G401 (cell line): ENCODE measurements around the gene ZNF609. TPM values are rescaled to one million over a fixed set of nuclear protein-coding genes. Genes with fewer than 3 reads are reported as not detected.
A peak's percentile ranks its signal among the peaks of the same experiment; 100 is the strongest.

Source experiments
- DNase-seq: peaks from one replicate; pipeline ENCODE4 v3.0.0-alpha.2; 2015; ENCODE audit warnings: low spot score
- in situ Hi-C: cut with HindIII; loops from 2 replicates; pipeline ENCODE4 v1.10.0; 2016; ENCODE audit warnings: low sequenced_read_pairs, mixed read lengths
- total RNA-seq: library from RNA; depleted of rRNA; stranded (reverse); fragments of >200 nt; shearing (Covaris generic); gene quantifications from 2 replicates; pipeline ENCODE4 v1.2.3, GENCODE V29; 2014

The ZNF609 gene
- total RNA-seq, 1 experiment from 2014 or later = 17.0 TPM

- in situ Hi-C loops = no loop called here
- no peak for DNase-seq
Observed at GRCh38 chr15:64454282-64454681, 6.1 kb upstream of the ZNF609 start.

- in situ Hi-C loops = no loop called here
- no peak for DNase-seq
Observed at GRCh38 chr15:64455961-64456371, 4.4 kb upstream of the ZNF609 start.

- no peak for DNase-seq
- in situ Hi-C loops = no loop called here
Observed at GRCh38 chr15:64456634-64457108, 3.7 kb upstream of the ZNF609 start.

- no peak for DNase-seq
- in situ Hi-C loops = no loop called here
Observed at GRCh38 chr15:64459066-64459781, 1.2 kb upstream of the ZNF609 start.

GRCh38 chr15:64460724-64461720 lies 644 bp downstream of the ZNF609 start:
- peak; percentile 86 for DNase-seq
- in situ Hi-C loops = no loop called here

- DNase-seq = no peak
- in situ Hi-C loops = no loop called here
Observed at GRCh38 chr15:64461721-64462162, 1.4 kb downstream of the ZNF609 start.

- no peak for DNase-seq
- in situ Hi-C loops = no loop called here
Observed at GRCh38 chr15:64462492-64462891, 2.1 kb downstream of the ZNF609 start.

GRCh38 chr15:64464276-64465005 lies 4.1 kb downstream of the ZNF609 start:
- in situ Hi-C loops = no loop called here
- DNase-seq = peak; percentile 65

- peak; percentile 51 for DNase-seq
- in situ Hi-C loops = no loop called here
Observed at GRCh38 chr15:64466408-64467141, 6.2 kb downstream of the ZNF609 start.

- no peak for DNase-seq
- in situ Hi-C loops = no loop called here
Observed at GRCh38 chr15:64472161-64472560, 11.8 kb downstream of the ZNF609 start.

GRCh38 chr15:64474846-64475245 lies 14.5 kb downstream of the ZNF609 start:
- in situ Hi-C loops = no loop called here
- no peak for DNase-seq

- in situ Hi-C loops = no loop called here
- DNase-seq = no peak
Observed at GRCh38 chr15:64476550-64476949, 16.2 kb downstream of the ZNF609 start.

GRCh38 chr15:64478863-64479262 lies 18.5 kb downstream of the ZNF609 start:
- in situ Hi-C loops = no loop called here
- no peak for DNase-seq

GRCh38 chr15:64480891-64481290 lies 20.5 kb downstream of the ZNF609 start:
- DNase-seq = no peak
- in situ Hi-C loops = no loop called here

- no peak for DNase-seq
- in situ Hi-C loops = no loop called here
Observed at GRCh38 chr15:64483749-64484148, 23.4 kb downstream of the ZNF609 start.

- DNase-seq = no peak
- in situ Hi-C loops = no loop called here
Observed at GRCh38 chr15:64485796-64486195, 25.4 kb downstream of the ZNF609 start.

GRCh38 chr15:64490598-64491259 lies 30.4 kb downstream of the ZNF609 start:
- in situ Hi-C loops = no loop called here

GRCh38 chr15:64493641-64494040 lies 33.3 kb downstream of the ZNF609 start:
- in situ Hi-C loops = no loop called here
- peak; percentile 26 for DNase-seq

More at GRCh38 chr15:64490598-64491259, 30.4 kb downstream of the ZNF609 start:
- no peak for DNase-seq
